Measurements from ENCODE around the gene FAM209B.
"Not testable (repeated sequence)": the region's sequence is repeated elsewhere in the genome, so short reads cannot be mapped to it uniquely, and the experiment has no call there.

FAM209B gene

DNA sequence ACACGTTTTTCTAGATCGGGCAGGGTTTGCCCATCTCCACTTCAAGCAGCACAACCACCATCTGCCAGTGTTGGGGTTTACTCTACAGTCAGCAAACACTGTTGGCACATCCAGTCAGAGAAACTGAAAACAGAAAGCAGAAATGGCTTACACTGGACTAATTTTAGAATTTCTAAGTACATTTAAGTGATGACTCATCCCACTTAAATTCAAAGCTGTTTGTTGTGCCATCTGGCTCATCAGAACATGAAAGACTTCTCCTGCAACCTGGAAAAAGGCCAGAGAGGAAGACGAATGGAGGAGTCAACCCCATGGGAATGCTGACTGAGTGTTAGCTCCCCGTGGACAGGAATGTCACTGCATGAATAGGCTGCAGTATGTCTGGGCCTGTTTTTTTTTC is 21.8 kb downstream of the FAM209B start:
- H3K27ac ChIP-seq (ENCODE audit: low read depth, low read length): no peak overlapping the region
- no peak overlapping the region for H3K4me3 ChIP-seq (ENCODE audit: insufficient read depth, low read length, poor library complexity, severe bottlenecking)
- no peak overlapping the region for H2AFZ ChIP-seq (ENCODE audit: low read depth, low read length, severe bottlenecking)

GRCh38 chr20:56558968-56559367 is 25.9 kb downstream of the FAM209B start:
- no peaks in the 10 kb centered on the region for H4K20me1 ChIP-seq (ENCODE audit: low read depth, low read length)
- H2AFZ ChIP-seq (ENCODE audit: low read depth, low read length, severe bottlenecking): no peak overlapping the region
- no peaks in the 10 kb centered on the region for H3K9me2 ChIP-seq (replicated peaks; ENCODE audit: insufficient read depth, low read length)
- no peak overlapping the region for H3K9ac ChIP-seq (ENCODE audit: low read length)
- no peaks in the 10 kb centered on the region for H3K36me3 ChIP-seq (ENCODE audit: low read length)
- H3K27me3 ChIP-seq (ENCODE audit: low read length): no peaks in the 10 kb centered on the region
- no peaks in the 10 kb centered on the region for H3F3A ChIP-seq (ENCODE audit: insufficient read depth)
- H3K9me3 ChIP-seq (ENCODE audit: insufficient read depth, low read length): no peaks in the 10 kb centered on the region
- no peak for TF ChIP-seq CTCF (IDR thresholded peaks at IDR 0.05; ENCODE audit: insufficient read depth, low read length, poor library complexity, severe bottlenecking)
- no peak for TF ChIP-seq EZH2phosphoT487 (conservative IDR thresholded peaks at IDR 0.05; ENCODE audit: low read length)
- H3K27ac ChIP-seq (ENCODE audit: low read depth, low read length): no peak overlapping the region
- no peak overlapping the region for H3K4me3 ChIP-seq (ENCODE audit: insufficient read depth, low read length, poor library complexity, severe bottlenecking)
- no peak overlapping the region for H3K4me2 ChIP-seq (ENCODE audit: low read depth, low read length, poor library complexity, severe bottlenecking)
- H3K79me2 ChIP-seq (ENCODE audit: insufficient read depth, low read length): no peaks in the 10 kb centered on the region

More for the DNA sequence above, 21.8 kb downstream of the FAM209B start:
- no peaks in the 10 kb centered on the region for H3K79me2 ChIP-seq (ENCODE audit: insufficient read depth, low read length)
- no peaks in the 10 kb centered on the region for H3F3A ChIP-seq (ENCODE audit: insufficient read depth)
- no peak for TF ChIP-seq CTCF (IDR thresholded peaks at IDR 0.05; ENCODE audit: insufficient read depth, low read length, poor library complexity, severe bottlenecking)
- TF ChIP-seq EZH2phosphoT487 (conservative IDR thresholded peaks at IDR 0.05; ENCODE audit: low read length): no peak
- no peaks in the 10 kb centered on the region for H4K20me1 ChIP-seq (ENCODE audit: low read depth, low read length)
- H3K9me2 ChIP-seq (replicated peaks; ENCODE audit: insufficient read depth, low read length): no peaks in the 10 kb centered on the region
- no peak overlapping the region for H3K9ac ChIP-seq (ENCODE audit: low read length)
- no peaks in the 10 kb centered on the region for H3K9me3 ChIP-seq (ENCODE audit: insufficient read depth, low read length)
- no peaks in the 10 kb centered on the region for H3K27me3 ChIP-seq (ENCODE audit: low read length)
- no peak overlapping the region for H3K4me2 ChIP-seq (ENCODE audit: low read depth, low read length, poor library complexity, severe bottlenecking)
- H3K36me3 ChIP-seq (ENCODE audit: low read length): no peaks in the 10 kb centered on the region

- not testable (repeated sequence) for H3K27me3 ChIP-seq (ENCODE audit: low read length); H3K4me3 ChIP-seq (ENCODE audit: insufficient read depth, low read length, poor library complexity, severe bottlenecking); H3K9me3 ChIP-seq (ENCODE audit: insufficient read depth, low read length); H3K9me2 ChIP-seq (replicated peaks; ENCODE audit: insufficient read depth, low read length); H4K20me1 ChIP-seq (ENCODE audit: low read depth, low read length); H3F3A ChIP-seq (ENCODE audit: insufficient read depth); H3K4me2 ChIP-seq (ENCODE audit: low read depth, low read length, poor library complexity, severe bottlenecking); H3K9ac ChIP-seq (ENCODE audit: low read length); H3K27ac ChIP-seq (ENCODE audit: low read depth, low read length); H3K36me3 ChIP-seq (ENCODE audit: low read length); H2AFZ ChIP-seq (ENCODE audit: low read depth, low read length, severe bottlenecking); H3K79me2 ChIP-seq (ENCODE audit: insufficient read depth, low read length)
Measured at GRCh38 chr20:56564526-56564925, 31.5 kb downstream of the FAM209B start.

GRCh38 chr20:56565511-56565910 is 32.5 kb downstream of the FAM209B start:
- Histone ChIP-seq H2AFZ (ENCODE audit: low read depth, low read length, severe bottlenecking) (no peak overlapping the region), H3K9me3 (ENCODE audit: insufficient read depth, low read length) (no peaks in the 10 kb centered on the region), H3K4me2 (ENCODE audit: low read depth, low read length, poor library complexity, severe bottlenecking) (no peak overlapping the region), H3K79me2 (ENCODE audit: insufficient read depth, low read length) (no peaks in the 10 kb centered on the region), H3K9me2 (replicated peaks; ENCODE audit: insufficient read depth, low read length) (no peaks in the 10 kb centered on the region), H4K20me1 (ENCODE audit: low read depth, low read length) (no peaks in the 10 kb centered on the region), H3K9ac (ENCODE audit: low read length) (no peak overlapping the region), H3F3A (ENCODE audit: insufficient read depth) (no peaks in the 10 kb centered on the region), H3K4me3 (ENCODE audit: insufficient read depth, low read length, poor library complexity, severe bottlenecking) (no peak overlapping the region), H3K27me3 (ENCODE audit: low read length) (no peaks in the 10 kb centered on the region), H3K36me3 (ENCODE audit: low read length) (no peaks in the 10 kb centered on the region), H3K27ac (ENCODE audit: low read depth, low read length) (no peak overlapping the region)
- TF ChIP-seq CTCF (IDR thresholded peaks at IDR 0.05; ENCODE audit: insufficient read depth, low read length, poor library complexity, severe bottlenecking): no peak
- no peak for TF ChIP-seq EZH2phosphoT487 (conservative IDR thresholded peaks at IDR 0.05; ENCODE audit: low read length)

All from SU-DHL-6 (cell line).